ENCODE measurements around the gene PTP4A1.

Gene PTP4A1

GRCh38 chr6:63576985-63577712, 4.9 kb downstream of the PTP4A1 start:
- TF ChIP-seq CTCF (IDR thresholded peaks at IDR 0.05), result no peak
- Histone ChIP-seq H3K9me3 (no peaks in the 10 kb centered on the region), H3K27ac (no peak overlapping the region), H3K36me3 (peaks cover 45 to 56% (median 46%) of the 10 kb centered on the region in 3 donors), H3K4me1 (peaks cover 0 to 16% (median 6%) of the 10 kb centered on the region in 4 donors), H3K4me3 (no peak overlapping the region), H3K27me3 (no peaks in the 10 kb centered on the region)
- no peak for DNase-seq
- intact Hi-C loops (cut with DNase I; ENCODE audit: low total_unique reads), result no loop called here

- peaks cover 0 to 16% (median 6%) of the 10 kb centered on the region in 4 donors for H3K4me1 ChIP-seq
- H3K36me3 ChIP-seq, result peaks cover 48 to 51% (median 48%) of the 10 kb centered on the region in 3 donors
- intact Hi-C loops (cut with DNase I; ENCODE audit: low total_unique reads), result no loop called here
- DNase-seq, result no peak
- no peak overlapping the region for H3K27ac ChIP-seq
- H3K27me3 ChIP-seq, result no peaks in the 10 kb centered on the region
- H3K4me3 ChIP-seq, result no peak overlapping the region
- H3K9me3 ChIP-seq, result no peaks in the 10 kb centered on the region
- TF ChIP-seq CTCF (IDR thresholded peaks at IDR 0.05), result no peak
Measured at GRCh38 chr6:63578757-63579156, 6.5 kb downstream of the PTP4A1 start.

GRCh38 chr6:63579937-63580703, 7.8 kb downstream of the PTP4A1 start:
- intact Hi-C loops (cut with DNase I; ENCODE audit: low total_unique reads), result no loop called here
- H3K27me3 ChIP-seq, result no peaks in the 10 kb centered on the region
- no peak overlapping the region for H3K4me3 ChIP-seq
- no peak for DNase-seq
- peaks cover 0 to 4% (median 1%) of the 10 kb centered on the region in 4 donors for H3K4me1 ChIP-seq
- no peak overlapping the region for H3K27ac ChIP-seq
- TF ChIP-seq CTCF (IDR thresholded peaks at IDR 0.05), result no peak
- H3K9me3 ChIP-seq, result no peaks in the 10 kb centered on the region
- peaks cover 48 to 51% (median 51%) of the 10 kb centered on the region in 3 donors for H3K36me3 ChIP-seq

- no peaks in the 10 kb centered on the region for H3K9me3 ChIP-seq
- intact Hi-C loops (cut with DNase I; ENCODE audit: low total_unique reads), result no loop called here
- H3K27ac ChIP-seq, result no peak overlapping the region
- no peaks in the 10 kb centered on the region for H3K4me1 ChIP-seq
- H3K36me3 ChIP-seq, result peaks cover 48 to 51% (median 51%) of the 10 kb centered on the region in 3 donors
- no peak overlapping the region for H3K4me3 ChIP-seq
- DNase-seq, result no peak
- H3K27me3 ChIP-seq, result no peaks in the 10 kb centered on the region
- no peak for TF ChIP-seq CTCF (IDR thresholded peaks at IDR 0.05)
Measured at GRCh38 chr6:63580704-63580961, 8.4 kb downstream of the PTP4A1 start.

GRCh38 chr6:63581355-63582013, 9.2 kb downstream of the PTP4A1 start:
- no peaks in the 10 kb centered on the region for H3K9me3 ChIP-seq
- intact Hi-C loops (cut with DNase I; ENCODE audit: low total_unique reads), result no loop called here
- no peak overlapping the region for H3K27ac ChIP-seq
- no peak for DNase-seq
- H3K27me3 ChIP-seq, result no peaks in the 10 kb centered on the region
- peaks cover 46 to 50% (median 48%) of the 10 kb centered on the region in 3 donors for H3K36me3 ChIP-seq
- H3K4me3 ChIP-seq, result no peak overlapping the region
- no peak for TF ChIP-seq CTCF (IDR thresholded peaks at IDR 0.05)
- no peaks in the 10 kb centered on the region for H3K4me1 ChIP-seq
